C1 segment of cervical spinal cord (tissue), 14 donors: ENCODE measurements around the gene DMRTC2.
"Not testable (repeated sequence)": the region's sequence is repeated elsewhere in the genome, so short reads cannot be mapped to it uniquely, and the experiment has no call there.

Source experiments
- DNase-seq, 14 donors: peaks; one replicate each; lab custom pipeline; 2025; lab: John Stamatoyannopoulos, UW

Gene DMRTC2

DNA sequence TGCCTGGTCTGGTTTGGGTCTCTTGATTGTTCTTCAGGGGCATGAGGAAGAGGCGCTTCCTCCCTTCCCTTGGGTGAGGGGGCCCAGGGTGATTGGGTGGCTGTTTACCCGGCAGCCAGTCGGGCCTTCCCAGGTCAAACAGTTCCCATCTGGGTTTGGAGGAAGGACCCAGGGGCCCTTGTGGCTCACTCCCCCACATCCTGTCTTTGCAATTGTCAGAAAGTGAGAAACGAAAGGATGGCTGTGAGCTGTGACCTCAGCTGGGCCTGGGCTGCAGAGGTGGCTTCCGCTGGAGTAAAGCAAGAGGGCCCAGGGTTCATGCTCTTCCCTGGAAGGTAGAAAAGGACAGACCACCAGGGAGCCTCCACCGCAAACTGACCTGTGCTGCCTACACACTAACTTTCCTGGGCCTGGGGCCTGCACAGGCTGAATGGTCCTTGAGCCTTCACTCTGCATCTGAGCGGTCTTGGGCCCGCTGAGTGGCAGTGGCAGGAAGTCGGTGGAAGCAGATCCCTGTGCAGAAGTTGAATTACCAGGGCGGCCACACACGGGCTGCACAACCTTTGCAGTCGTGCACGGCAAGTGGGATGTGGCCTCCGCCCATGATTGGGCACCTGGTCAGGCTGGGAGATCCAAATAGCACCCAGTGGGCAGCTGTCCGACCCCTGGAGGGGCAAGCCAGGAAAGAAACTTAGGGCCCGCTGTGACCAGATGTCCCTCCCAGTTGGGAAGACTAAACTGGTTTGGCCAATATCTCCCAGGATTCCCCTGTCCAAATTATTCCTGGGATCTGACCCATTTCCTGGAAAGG lies 26.9 kb downstream of the DMRTC2 start:
- DNase-seq: peak in 6 of 14 donors; percentile 7 to 26 (median 12)

DNA sequence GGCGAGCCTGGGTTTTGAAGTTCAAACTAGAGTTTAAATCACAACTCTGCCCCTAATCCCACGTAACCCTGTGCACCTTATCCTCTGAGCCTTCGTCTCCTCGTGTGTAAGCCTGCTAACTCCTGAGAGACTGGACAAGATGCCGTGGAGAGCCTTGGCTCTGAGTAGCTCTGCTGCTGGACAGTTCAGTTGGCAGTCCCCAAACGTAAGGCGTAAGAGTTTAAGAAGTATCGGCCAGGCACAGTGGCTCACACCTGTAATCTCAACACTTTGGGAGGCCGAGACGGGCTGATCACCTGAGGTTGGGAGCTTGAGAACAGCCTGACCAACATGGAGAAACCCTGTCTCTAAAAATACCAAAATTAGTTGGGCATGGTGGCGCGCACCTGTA lies 27.5 kb downstream of the DMRTC2 start:
- DNase-seq: no peak

DNA sequence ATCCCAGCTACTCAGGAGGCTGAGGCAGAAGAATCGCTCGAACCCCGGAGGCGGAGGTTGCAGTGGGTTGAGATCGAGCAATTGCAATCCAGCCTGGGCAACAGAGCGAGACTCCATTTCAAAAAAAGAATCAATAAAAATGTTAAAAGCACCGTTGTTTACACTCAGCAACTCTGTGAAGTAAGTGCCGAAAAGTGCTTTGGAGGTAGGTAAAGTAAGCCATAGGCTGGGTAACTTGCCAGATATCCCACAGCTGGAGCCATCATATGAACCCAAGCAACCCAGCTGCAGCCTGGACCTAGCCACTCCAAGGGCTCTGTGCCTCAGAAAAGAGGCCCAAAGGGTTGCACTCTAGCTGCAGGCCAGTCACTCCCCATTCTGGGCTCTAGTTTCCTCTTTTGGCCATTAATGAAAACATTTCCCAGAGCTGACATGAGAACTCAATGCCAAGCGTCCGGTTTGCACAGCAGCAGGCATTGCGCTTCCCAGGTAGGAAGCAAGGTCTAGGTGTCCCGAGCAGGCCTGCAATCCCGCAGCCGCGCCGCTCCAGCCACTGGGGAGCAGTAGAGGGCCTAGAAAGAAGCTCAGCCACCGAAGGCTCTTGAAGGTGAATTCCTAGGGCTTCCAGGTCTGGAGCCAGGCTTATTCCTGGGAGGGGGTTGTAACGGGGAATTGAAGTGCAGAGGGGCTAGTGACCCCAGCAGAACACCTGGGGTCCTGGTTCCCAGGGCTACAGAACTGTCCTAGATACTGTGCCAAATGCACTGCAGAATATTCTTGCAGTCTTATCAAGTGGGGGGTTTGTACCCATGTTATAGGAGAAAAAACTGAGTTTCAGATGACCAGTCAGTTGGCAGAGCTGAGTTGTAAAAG lies 28.2 kb downstream of the DMRTC2 start:
- DNase-seq: peak in 9 of 14 donors; percentile 3 to 40 (median 10)

- not testable (repeated sequence) for DNase-seq
These were observed 31.1 kb downstream of the DMRTC2 start for GRCh38 chr19:41875973-41876372.

DNA sequence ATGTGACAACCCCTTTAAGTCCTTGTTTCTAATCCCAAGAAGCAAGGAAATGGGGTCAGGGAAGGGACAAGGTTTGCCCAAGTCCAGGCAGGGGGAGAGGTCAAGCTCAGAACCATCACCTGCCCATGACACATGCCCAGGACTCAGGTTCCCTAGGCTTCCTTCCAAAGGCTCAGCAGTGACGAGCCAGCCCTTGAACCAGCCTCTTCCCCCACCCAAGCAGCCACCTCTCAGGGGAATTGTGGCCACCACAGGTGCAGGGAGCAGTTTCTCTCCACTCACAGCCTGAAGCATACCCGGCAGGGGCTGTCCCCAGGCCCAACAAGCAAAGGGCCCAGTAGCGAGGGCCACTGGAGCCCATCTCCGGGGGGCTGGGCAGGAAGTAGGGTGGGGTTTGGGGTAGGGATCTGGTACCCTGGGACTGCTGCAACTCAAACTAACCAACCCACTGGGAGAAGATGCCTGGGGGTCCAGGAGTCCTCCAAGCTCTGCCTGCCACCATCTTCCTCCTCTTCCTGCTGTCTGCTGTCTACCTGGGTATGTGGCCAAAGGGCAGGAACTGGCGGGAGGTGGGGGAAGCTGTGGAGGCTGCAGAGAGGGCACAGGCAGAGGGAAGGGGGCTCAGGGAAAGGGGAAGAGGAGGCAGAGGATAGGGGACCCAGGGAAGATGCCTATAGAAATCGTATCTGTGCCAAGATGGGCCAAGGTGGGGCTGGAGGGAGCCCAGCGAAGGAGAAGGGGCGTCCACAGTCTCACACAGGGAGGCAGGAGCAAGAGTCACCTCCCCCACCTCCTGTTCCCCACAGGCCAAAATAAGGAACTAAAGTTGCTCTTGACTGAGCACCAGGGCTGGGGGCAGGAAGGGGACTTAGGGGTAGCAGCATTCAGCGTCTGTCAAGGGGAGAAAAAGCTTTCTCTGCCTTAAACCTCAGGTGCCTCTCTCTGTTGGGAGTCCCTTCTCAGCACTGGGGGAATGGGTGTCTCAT lies 32.3 kb downstream of the DMRTC2 start, which contains the start of gene CD79A:
TSS of gene CD79A (plus strand) at position 433 of the 986 bp plus-strand sequence. CDS start at position 459, 26 bp downstream.
- peak in 2 of 14 donors; percentile 6 to 8 for DNase-seq

DNA sequence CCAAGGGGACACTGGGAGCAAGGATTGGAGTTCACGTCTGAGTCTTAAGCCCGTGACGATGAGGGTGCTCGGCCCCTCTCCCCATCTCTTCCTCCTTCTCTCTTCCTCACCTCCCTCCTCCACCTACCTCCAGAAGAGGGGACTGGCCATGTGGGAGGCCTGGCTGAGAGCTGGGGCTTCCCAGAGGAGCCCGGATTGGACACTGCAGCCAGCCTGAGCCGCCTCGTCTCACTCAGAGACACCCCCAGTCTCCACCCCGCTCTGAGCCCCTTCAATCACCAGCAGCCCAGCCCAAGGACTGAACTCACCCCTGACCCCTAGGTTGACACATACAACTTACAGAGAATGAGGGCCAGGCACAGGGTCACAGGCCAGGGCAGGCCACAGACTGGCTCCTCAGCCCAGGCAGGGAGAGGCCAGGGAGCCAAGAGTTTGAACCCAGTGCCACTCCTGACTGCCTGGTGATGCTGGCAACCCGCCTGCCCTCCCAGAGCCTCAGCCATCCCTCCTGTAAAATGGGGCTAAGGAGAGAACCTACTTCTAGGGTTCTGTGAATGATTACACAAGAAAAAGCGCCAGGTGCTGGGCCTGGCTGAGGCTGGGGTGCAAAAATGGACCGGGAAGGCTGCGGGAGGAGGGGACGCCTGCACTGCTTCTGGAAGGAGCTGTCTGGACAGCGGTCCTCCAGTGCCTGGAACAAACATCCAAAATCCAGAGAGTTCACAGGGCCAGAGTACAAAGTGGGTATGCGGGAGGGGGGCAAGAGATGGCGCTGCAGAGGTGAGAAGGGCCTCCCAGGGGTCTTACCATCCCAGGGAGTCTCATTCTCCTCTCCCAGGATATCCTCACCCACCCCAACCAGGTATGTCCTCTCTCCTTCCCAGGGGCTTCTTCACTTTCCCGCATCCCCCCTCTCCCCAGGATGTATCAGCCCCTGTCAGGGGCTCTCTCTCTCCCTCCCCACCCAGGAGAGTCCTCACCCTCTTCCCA lies 33.4 kb downstream of the DMRTC2 start:
- DNase-seq: no peak

DNA sequence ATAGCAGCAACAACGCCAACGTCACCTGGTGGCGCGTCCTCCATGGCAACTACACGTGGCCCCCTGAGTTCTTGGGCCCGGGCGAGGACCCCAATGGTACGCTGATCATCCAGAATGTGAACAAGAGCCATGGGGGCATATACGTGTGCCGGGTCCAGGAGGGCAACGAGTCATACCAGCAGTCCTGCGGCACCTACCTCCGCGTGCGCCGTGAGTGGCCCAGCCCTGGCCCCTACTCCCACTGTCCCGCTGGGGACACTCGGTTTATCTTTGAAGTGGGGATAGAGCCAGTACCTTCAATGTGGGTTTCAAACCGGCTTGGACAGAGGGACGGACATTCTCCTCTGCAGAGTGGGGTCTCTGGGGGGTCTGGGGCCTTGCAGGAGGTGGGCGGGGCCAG lies 34.2 kb downstream of the DMRTC2 start:
- no peak for DNase-seq

DNA sequence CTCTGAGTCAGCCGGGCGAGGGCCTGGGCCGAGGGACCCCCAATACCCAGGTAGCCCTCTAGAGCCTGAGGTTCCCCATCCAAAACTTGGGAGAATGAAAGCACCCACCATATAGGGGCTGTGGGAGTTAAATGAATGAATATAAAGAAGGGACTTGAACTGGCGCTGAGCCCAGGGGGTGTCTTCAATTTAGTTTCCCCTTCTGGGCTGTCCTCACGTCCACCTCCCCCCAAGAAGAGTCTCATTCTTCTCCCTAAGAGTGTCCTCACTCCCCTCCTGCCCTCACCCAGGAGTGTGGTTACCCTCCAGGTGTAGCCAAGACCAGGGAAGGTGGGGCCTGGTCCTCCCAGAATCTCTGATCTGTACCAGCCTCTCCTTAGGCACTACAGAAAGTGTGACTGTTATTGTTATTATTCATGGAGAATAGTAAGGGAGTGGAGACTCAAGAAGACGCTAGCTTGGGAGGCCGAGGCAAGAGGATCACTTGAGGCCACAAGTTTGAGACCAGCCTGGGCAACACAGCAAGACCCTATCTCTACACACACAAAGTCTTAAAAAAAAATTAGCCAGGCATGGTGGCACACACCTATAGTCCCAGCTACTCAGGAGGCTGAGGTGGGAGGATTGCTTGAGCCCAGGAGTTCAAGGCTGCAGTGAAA lies 35.0 kb downstream of the DMRTC2 start:
- no peak for DNase-seq

- DNase-seq: no peak
These were observed 35.5 kb downstream of the DMRTC2 start for GRCh38 chr19:41880329-41880708.

DNA sequence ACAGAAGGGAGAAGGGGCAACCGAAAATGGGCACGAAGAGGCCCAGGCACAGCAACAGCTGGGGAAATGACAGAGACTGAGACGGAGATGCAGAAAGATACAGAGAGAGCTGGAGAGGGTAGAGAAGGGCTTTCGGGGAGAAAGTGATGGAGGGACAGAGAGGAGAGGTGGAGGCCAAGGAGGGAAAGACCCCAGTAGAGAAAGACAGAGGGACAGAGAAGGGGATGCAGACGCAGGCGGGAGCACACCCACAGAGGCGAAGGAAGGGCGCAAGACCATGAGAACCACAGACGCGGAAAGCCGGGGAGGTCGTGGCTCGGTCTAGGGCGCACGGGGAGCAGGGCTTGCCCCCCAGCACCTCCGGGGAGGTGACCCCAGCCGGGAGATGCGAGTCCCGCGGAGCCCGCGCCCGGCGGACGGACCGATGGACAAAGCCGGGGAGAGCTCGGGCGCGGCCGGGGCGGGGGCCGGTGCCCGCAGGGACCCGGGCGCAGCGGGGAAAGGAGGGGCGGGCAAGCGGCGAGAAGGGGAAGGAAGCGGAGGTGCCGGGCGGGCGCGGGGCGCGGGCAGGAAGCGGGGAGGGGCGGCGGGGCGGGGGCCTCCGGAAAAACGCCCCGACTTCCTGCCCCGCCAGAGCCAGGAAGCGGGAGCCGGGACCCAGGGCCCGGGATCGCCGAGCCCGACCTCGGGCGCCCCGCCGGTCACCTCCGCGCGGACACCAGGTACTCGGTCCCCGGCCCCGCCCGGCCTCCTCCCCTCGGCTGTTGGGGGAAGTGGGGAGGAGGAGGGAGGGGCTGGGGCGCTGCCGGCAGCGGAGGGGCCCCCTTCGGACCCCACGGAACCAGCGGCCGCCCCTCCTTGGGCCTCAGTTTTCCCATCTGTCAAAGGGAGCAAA lies 38.0 kb downstream of the DMRTC2 start, which contains the start of gene ARHGEF1:
TSS of gene ARHGEF1 (plus strand) at position 617 of the 895 bp plus-strand sequence. CDS start 4,899 bp downstream, outside the sequence.
- DNase-seq: peak in 5 of 14 donors; percentile 5 to 43 (median 29)

- no peak for DNase-seq
These were observed 38.6 kb downstream of the DMRTC2 start for GRCh38 chr19:41883463-41883820.

DNA sequence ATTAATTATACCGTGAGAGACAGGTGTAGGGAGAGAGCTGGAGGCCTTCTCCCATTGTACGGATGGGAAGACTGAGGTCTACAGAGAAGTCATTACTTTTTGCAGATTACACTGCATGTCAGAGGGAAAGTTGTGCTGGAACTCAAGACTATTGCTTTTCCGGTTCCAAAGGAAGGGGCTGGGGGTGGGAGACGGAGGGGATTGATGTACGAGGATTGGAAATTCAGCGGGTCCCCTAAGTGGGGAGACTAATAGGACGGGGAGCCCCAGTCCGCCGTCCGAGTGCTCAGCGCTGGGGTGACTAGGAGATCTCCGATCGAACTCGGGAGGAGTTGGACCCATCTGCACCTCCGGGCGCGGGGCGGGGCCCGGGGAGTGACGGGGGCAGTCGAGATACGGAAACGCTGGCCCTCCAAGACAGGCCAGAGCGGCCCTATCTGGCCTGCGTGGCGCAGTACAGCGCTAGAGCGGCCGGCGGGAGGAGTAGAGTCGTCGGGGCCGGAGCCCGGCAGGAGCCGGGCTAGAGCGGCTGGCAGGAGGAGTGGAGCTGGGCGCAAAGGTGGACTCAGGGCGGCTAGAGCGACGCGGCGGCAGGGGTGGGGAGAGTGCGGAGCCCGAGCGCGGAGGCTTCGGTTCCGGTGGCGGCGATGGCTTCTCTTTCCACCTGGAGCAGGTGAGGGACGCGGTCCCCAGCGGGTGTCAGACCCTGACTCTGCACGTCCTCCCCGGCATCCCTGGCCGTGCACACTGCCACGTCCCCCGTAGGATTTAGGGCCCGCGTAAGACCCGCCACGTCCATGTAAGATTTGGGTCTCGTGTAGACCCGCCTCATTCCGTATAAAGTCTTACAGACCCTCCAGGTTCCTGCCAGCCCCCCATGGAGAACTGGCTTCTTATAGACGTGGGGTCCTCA lies 39.2 kb downstream of the DMRTC2 start:
- DNase-seq: peak; percentile 28 to 97 (median 88)

- no peak for DNase-seq
These were observed 42.2 kb downstream of the DMRTC2 start for GRCh38 chr19:41886761-41887710.

DNA sequence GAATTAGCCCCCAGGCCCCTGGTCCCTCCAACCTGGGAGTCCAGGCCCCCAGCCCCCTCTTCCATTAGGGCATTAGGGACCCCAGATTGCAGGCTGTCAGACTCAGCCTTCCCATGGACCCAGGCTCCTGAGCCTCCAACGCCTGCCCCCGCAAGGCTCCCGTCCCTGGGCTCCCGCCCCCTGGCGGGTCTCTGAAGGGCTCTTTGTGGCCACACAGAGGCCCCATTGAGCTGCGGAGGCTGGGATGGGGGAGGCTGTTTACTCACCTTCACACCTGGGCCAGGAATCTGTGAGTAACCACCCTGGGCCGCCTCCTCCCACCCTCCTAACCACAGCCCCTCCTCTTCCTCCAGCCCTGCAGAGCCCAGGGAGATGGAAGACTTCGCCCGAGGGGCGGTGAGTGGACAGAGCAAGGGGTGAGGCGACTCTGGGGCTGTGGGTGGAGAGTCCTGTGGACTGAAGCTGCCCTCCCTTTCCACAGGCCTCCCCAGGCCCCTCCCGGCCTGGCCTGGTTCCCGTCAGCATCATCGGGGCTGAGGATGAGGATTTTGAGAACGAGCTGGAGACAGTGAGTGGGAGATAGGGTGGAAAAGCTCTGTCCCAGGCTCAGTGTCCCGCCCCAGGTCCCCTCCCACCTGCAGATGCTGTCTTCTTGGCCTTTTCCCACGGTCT lies 43.0 kb downstream of the DMRTC2 start:
- DNase-seq: peak in 11 of 14 donors; percentile 15 to 70 (median 35)

DNA sequence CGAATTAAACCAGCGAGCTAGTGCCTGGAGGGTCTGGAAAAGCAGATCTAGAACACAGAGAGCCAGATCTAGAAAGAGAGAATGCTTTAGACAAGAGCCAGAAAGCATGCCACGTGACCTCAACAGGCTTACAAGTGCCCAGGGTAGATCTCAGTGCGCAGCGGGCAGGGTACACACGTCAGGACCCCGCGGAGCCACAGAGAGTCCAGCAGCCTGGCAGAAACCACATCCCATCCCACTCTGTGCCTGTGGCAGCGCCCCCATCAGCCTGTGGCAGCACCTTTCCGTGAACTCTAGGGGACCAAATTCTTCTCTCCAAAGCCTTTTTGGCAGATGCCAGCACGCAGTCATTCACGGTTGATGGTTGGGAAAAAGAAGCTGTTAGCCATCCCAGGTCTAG lies 44.1 kb downstream of the DMRTC2 start:
- DNase-seq: no peak
